ENCODE results near the gene SLC38A3.

The SLC38A3 gene

DNA sequence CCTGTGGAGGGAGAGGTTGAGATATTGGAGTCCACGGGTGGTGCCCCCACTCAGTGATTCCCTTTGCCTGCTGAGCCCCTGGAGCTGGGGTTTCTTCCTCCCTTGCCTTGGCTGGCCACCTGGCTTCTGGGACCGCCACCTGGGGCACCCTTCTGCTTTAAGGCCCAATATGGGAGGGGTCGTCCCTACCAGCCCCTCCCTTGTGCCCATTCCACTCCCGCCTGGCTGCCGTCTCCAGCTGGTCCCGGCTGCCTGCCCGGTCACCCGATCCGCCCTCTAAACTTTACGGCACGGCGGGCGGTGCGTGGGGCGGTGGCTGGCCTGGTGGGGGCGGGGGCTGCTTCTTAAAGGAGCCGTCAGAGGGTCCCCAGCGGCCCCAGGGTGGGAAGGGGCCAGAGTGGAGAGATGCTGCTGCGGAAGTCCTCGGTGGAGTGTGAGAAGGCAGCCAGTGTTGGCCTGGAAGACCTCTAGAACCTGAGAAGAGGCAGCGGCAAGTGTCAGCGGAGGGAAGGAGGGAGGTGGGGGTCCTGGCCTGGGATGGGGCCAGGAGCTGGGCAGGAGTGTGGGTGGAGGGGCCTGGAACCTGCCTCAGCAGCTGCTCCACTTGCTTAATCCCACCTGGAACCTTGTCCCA, 62.3 kb downstream of the SLC38A3 start:
- DNase-seq (ENCODE audit: low read depth) = no peak

DNA sequence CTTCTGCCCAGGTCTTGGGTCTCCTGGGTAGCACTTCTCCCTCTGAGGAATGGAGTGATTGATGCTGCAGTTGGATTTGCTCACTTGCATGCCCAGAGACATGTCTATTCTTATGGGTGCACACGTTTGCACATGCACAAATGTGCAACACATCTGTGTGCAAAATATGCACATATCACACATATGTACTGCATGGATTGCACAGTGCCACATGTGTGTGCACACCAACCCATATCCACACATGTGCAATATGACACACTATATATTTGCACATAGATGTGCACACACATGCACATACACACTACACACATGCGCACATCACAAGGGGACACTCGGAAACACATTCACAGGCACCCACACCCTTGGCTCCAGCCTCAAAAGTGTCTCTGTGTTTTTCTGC, 63.2 kb downstream of the SLC38A3 start:
- DNase-seq (ENCODE audit: low read depth) = no peak

DNA sequence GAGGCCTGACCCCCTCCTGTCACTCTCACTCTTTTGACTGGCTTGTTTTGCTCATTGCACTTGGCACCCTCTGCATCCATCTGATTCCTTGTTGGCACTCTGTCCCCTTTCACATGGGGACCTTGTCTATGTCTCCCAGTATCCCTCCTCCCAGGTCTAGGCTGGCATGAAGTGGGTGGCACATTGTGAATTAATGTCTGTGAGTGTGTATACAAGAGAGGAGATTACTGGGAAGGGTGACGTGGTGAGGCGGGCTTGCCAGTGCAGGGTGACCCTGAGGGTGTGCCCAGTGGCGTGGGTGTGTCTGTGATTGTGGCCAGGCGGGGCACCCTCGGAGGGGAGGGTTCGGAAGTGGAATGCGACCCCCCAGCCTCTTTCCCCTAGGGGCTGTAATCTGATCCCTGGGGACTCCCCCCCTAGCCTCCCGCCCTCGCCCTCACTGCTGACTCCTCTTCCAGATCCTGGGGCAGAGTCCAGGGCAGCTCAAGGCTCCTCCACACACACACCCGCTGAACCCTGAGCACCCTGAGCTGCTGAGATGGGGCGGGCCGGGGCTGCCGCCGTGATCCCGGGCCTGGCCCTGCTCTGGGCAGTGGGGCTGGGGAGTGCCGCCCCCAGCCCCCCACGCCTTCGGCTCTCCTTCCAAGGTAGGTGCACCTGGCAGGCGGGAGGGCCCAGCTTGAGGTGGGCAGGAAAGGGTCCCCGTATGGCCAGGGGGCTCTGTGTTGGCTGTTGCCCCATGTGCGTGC, 63.8 kb downstream of the SLC38A3 start, which contains the start of gene SEMA3B:
Gene SEMA3B (plus strand): TSS at position 445 of the 749 bp plus-strand sequence. CDS start 94 bp downstream, at position 539.
- no peak for DNase-seq (ENCODE audit: low read depth)

DNA sequence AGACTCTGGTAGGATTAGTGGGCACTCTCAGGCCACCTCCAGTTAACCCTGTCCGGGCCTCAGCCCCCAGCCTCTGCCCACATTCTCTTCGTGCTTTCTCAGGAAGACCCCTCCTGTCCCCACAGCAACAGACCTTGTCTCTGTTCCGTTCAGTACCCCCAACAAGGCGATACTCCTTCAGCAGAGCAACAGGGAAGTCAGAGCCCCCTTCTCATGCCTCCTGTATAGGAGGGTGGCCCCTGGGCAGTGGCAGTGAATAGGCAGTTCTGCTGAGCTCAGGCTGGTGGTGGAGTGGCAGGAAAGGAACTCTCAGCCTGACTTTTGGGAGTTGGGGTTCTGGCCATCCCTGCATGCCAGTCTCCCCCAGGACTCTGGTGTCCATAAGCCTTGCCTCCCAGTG, 64.4 kb downstream of the SLC38A3 start:
- DNase-seq (ENCODE audit: low read depth) = no peak

GRCh38 chr3:50269977-50270413, 64.9 kb downstream of the SLC38A3 start:
- DNase-seq (ENCODE audit: low read depth) = no peak

- peak; percentile 23 for DNase-seq (ENCODE audit: low read depth)
These were observed 65.6 kb downstream of the SLC38A3 start for GRCh38 chr3:50270422-50271224.
